Limb (tissue), 2 donors: ENCODE data around the gene RPL31.

ENCODE experiments used
- DNase-seq, 2 donors: peaks; one replicate each; pipeline ENCODE4 v3.0.0-alpha.2; 2016; ENCODE audit errors: extremely low spot score in 2 of 2

The RPL31 gene

DNA sequence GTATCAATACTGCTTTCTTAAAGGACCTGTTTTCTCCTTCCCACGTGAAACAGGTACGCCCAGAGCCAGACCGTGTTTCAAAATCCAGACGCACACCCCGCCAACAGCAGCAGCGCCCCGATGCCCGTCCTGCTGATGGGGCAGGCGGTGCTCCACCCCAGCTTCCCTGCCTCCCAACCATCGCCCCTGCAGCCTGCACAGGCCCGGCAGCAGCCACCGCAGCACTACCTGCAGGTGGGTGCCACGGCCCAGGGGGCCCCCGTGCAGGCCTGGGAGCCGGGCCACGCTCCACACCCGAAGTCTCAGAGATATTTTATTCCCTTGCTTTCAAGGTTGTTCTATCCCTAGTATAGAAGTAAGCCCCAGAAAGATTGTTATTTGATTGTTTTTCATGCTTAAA lies 8.8 kb upstream of the RPL31 start:
- DNase-seq = no peak

DNA sequence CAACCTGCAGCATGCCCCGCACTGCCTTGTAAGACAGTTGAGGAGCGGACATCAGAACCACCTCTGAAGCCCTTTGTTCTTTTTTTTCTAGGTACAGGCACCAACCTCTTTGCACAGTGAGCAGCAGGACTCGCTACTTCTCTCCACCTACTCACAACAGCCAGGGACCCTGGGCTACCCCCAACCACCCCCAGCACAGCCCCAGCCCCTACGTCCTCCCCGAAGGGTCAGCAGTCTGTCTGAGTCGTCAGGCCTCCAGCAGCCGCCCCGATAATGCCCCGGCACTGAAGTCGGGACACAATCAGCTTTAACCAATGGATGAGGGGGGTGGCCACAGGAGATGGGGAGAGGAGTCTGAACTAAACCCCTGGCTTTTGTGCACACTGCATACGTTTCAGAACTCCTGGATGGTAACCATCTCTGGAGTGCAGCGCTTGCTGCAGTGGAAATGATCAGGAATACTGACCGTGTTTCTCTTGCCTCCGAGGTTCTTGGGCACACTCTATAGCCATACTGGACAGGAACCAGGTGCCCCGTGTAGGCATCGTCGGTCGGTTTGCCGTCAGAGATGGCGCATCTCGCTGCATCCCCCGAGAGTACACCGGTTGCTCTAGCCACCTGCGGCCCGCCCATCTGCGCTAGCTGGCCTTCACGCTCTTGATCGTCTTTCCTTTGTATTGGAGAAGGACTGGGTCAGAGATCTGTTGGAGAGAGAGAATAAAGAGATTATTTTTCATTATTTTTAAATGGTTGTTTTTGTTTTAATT lies 6.6 kb upstream of the RPL31 start:
- no peak for DNase-seq

DNA sequence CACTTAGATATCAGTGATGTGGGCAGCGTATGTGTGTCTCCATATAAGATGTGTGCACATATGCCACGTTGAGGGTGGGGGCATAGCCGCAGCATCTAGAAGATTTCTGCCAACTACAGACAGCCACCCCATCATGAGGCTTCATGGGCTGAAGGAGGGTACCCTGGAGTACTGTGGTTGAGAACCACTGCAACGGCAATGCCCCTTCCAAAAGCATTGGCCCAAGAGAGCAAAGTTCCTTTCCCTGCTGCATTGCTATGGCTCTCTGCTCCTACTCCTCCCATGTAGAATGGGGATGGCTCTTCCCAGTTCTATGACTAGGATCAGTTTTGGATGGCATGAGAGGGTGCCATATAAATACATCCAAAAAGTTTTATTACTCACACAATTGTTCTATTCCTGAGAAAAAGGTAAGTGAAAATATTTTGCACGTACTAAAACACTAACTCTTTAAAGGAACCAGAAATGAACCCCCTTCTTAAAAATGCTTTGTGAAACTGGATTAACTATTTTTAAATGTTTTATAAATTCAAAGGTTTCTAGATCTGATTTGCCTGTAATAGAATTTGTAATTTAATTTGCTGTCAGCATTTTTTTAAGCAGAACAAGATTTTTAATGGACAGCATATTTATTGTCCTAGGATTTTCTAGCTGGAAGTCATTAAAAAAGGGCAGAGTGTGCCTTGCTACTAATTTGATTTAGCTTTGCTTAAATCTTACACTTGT lies 4.4 kb upstream of the RPL31 start:
- no peak for DNase-seq

DNA sequence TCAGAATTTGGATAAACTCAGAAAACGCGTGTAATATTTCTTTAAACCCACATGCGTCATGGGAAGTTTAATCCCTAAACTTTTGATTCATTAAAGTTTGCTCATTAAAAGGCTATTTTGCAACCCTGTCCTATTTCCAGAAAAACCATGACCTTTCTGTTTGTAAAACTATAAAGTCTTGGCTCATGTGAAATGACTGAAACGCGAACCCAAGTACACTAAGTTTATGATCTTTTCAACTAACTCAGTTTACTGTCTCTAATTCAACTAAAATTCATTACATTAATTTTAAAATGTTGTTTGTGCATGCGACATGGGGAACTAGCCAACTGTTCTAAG lies 3.9 kb upstream of the RPL31 start:
- no peak for DNase-seq

DNA sequence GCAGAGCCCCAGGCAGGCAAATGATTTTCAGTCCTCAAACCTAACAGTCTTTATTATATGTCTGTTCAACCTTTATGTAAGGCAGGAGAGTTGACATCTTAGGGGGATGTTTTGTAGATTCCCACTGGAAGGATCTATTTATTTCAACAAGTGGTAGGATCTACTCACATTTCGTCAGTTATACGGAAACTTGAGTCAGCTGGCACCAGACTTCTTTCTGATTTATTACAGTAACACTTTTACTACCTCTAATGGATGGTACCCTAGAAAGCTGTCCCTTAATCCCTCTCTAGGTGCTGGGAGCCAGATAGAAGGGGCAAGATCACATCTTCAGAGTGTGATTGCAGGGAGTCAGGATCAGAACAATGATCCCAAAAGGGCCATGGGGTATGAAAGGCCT lies 2.1 kb upstream of the RPL31 start:
- DNase-seq = no peak

DNA sequence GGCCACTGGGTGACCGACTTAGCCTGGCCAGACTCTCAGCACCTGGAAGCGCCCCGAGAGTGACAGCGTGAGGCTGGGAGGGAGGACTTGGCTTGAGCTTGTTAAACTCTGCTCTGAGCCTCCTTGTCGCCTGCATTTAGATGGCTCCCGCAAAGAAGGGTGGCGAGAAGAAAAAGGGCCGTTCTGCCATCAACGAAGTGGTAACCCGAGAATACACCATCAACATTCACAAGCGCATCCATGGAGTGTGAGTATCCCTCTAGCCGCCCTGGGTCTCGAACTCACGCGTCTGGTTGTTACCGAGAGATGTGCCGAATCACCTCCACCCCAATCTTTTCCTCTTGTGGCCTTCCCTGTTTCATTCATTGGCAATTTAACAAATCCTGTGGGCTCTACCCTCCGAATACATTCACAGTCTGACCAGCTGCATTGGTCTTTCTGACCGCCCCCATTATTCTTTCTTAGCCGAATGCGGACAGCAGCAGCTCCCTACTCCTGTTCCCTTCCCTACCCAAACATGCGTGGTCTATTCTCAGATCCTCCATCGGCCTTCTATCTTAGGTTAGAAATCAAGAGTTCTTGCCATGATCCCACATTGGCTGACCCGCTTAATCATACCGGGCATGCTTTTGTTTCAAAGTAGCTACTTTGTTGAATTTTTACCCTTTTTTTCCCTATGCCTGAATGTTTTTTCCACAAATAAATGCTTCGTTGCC lies 631 bp downstream of the RPL31 start:
- DNase-seq = no peak

DNA sequence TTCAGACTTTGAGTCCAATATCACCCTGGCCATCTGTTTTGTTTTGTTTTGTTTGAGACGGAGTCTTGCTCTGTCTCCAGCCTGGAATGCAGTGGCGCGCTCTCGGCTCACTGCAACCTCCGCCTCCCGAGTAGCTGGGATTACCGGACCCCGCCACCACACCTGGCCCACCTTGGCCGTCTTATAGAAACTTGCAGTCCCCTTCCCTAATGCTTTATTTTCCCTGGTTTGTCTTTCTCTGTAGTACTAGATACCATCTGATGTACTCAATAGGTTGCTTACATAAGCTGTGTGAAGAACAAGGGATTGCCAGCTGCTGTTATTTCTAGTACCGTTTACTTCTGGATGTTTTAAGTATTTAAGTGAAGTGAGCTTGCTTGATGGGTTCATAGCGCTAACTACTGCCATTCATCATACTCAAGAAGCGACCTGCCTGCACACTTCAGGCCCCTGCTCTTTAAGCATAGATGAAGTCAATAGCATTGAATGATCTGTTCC lies 1.2 kb downstream of the RPL31 start:
- DNase-seq = no peak

DNA sequence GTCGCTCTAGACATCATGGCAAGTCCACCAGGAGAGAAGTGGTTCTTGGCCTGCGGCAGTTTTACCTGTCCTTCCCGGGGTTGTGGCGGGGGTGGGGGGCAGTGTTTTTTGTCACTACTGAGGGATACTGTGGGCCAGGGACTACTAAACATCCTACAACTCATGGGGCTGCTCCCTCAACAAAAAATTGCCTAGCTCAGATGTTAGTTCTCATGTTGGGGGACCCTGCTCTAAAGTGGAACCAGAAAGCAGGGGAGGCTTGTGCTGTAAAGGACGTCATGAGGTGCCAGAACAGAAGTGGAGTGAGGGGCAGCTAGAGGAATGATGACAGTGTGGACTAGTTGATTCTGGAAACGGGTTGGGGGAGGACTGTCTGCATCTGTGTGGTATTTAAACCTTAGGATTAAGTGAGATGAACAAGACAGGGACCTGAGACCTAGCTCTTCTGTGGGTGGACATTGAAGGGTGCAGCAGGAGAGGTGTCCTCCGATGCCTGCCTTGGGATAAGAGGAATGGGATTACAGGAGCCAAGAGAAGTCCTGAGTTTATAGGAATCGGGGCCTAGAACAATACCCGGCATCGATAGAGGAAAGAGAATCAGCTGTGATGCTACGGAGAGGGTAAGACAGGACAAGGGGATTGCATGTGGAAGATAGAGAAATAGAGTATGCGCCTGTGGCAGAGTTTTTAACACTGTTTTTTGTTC lies 2.7 kb downstream of the RPL31 start:
- DNase-seq = no peak

DNA sequence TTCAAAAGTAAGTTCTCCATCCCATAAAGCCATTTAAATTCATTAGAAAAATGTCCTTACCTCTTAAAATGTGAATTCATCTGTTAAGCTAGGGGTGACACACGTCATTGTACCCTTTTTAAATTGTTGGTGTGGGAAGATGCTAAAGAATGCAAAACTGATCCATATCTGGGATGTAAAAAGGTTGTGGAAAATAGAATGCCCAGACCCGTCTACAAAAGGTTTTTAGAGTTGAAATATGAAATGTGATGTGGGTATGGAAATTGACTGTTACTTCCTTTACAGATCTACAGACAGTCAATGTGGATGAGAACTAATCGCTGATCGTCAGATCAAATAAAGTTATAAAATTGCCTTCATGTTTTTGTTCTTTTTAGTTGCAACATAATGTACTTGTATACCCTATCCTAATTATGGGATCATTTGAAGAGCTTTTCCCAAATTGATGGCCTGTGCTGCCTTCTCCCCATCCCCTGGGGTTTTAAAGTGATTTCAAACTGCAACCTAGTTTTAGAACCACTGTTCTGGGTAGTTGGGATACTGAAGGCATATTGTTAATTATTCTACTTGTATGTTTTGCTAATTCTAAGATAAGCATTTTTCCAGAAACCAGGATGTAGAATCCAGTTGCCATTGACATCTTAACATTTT lies 4.1 kb downstream of the RPL31 start:
- DNase-seq = no peak

DNA sequence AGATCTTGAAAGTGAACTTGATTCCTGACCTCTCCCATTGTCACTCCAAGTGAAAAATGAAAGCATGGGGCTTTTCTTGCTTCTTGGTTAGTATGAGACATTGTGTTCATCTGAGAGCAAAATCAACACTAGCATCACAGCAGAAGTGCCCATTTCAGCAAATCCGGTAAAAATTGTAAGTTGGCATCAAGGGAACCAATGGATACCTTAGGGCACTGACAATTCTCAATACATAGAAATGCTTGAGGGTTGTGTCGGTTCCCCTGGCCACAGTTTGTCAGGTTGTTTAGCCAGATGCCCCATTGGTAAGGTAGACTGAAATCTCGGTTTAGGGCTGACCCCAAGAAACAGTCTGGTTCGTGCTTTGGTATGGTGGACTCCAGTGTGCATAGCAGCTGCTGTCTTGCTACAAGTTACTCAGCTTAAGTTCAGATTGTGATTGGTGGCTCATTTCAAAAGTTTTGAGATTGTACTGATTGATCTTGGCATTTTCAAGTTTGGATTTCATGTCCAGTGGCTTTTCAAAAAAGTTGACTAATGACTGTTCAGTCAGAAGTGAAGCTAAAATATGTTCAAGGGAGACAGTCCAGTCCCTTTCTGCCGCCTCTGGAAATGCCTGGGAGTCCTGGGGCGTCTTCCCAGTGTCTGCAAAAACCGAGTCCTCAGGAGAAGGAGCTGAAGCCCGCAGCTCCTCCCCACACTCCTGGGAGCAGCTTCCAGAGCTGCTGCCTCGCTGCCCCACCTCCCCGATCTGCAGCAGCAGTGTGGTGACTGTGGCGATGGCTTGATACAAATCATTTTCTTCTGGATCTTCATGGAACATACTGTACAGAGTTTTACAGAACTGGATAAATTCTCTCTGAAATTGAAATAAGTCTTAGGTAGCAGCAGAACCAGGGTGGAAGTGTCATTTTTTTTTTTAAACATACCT lies 5.6 kb downstream of the RPL31 start:
- no peak for DNase-seq

DNA sequence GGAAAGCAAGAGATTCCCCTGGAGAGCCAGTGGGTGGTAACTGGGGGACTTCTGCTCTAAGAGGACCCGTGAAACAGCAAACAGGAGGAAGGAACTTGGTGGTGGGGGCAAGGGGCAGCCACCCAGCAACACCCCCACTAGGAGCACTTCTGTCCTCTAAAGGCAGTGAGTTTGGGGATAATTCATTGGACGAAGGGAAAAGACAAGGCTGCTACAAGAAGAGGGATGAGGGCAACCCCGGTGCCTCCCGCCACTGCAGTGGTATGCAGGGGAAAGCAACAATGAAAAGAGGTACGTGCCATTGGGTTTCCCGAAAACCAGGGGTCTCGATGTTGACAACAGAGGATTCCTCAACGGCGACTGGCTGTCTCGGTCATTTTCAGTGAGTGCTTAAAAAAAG lies 9.1 kb downstream of the RPL31 start:
- no peak for DNase-seq

DNA sequence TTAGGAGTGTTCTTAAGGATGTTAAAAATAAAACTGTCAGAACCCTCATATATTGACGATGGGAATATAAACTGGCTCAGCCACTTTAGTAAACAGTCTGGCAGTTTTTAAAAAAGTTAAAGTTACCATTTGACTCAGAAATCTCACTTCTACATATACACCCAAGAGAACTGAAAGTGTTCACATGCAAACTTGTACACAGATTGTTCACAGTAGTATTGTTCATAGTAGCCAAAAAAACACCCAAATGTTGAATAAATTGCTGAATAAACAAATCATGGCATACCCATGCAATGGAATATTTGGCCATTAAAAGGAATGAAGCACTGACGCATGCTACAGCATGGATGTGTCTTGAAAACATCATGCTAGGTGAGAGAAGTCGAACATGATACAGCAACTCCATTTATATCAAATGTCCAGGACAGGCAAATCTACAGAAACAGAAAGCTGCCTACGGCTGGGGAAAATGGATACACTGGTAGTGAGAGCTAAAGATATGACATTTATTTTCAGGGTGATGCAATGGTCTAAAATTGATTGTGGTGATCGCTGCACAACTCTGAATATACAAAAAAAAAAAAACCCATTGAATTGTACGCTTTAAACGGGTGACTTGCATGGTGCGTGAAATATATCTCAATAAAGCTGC lies 10.1 kb downstream of the RPL31 start:
- no peak for DNase-seq

DNA sequence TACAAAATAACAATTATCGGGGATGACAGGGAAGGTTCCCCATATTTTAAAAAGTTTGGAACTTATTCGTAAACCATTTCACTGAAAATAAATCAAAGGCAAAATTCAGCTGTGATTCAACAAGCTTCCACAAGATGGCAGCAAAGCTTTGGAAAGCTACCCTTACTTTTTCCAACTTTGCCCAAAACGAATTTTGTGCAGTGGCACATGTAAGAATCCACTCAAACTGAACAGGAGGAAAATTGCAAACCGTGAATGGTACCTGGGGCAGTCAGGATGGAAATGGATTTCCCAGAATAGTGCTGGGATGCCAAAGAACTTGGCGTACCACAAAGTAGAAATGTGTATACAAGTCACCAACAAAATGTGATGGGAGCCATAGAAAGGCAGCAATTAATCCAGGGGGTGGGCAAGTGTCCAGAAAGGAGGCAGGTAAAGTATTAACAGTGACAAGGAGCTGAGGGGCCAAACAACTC lies 10.7 kb downstream of the RPL31 start:
- peak; percentile 50 to 69 for DNase-seq

DNA sequence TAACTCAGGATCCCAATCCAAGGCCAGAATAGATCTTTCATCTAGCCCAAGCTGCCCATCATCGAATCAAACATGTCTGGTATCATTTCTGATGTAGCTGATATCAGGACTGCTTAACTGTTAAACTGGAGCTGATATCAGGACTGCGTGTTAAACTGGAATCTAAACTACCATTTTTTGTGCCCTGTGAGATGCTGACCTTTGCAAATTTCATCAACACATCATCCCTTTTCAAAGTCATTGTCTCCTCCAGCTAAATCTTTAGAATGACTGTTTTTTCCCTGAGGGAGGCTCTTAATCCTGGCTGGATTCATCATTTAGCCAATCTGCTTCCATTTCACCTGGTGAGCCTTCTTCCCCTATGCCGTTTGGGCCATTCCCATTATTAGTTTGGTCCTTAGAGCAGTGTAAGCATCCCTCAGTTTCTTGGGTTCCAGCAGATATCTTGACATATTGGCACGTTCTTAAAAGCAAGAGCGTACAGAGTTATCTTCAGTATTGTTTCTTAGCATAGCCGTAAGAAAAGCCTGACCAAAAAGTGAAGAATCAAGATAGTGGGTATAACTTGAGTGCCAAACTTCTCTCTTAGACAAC lies 12.3 kb downstream of the RPL31 start:
- DNase-seq = no peak

DNA sequence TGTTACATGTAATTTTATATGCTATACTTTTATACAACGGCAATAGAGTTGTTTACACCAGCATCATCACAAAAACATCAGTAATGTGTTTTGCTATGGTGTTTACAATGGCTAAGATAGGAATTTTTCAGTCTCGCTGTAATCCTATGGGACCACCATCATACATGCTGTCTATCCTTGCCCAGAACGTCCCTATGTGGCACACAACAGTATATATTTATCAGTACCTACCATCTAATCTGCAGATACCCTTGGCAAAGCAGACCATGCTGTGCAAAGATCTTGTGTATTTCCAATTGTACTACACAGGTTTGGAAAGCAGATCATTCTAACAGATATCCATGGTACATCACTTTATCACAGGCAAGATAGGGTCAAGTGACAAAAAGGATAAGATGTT lies 15.3 kb downstream of the RPL31 start:
- no peak for DNase-seq

DNA sequence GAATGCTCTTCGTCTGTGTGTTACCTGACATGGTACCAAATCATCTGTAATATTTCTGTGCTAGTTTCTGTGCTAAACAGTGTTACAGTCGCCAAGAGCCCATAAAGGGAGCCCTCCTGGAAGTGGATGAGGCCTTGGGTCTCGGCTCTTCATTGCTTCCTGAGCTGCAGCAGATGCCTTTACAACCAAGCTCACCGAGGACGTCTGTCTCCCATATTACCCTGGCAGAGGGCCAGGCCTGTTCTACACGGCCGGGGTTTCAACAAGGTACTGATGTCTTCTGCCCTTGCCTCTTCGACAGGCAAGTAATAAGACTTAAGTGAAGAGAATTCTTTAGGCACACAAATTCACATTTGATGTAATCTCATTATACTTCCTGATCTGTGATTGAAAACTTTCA lies 16.8 kb downstream of the RPL31 start:
- no peak for DNase-seq

DNA sequence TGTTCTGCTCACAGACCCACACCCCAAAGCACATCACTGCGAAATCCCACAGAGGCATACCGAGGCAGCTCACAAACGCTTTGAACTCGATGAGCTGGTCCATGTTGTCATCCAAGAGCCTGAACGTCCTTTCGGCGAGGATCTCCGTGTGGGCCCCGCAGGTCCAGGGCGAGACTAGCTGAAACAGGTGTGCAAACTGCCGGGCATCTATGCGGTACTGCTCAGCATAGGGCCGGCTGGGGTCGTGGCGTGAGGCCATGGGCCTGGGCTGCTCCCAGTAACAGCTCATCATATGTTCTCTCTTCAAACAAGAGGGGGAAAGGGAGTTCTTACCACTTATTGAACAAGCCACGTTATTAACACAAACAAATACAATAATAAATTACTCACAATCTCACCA lies 20.1 kb downstream of the RPL31 start:
- DNase-seq = no peak

DNA sequence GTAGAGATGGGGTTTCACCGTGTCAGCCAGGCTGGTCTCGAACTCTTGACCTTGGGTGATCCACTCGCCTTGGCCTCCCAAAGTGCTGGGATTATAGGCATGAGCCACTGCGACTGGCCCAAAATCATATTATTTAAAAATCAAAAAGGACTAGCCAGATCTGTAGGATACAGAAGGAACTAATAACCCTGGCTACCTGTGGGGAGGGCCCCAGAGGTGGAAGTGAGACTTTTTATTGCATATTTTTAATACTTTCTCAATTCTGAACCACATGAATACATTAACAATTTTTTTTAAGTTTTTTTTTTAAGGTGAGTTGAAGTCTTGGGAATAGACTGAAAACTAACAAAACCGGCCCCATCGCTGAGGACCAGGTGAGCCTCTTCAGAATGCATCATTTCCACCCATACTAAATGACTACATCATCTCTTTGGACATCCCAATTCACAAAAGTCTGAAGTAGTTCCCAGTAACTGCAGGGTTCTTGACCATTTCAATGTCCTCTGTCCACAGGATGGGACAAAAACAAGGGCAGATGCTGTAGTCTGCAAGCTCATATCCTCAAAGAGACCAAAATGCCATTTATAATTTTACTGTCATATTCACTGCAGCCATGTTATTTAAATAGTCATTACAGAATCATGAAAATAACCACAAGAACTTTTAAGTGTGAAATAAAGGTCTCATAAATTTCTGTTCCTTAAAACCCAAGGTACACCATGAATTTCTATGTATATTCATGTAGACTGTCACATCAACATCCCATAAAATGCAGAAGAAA lies 21.4 kb downstream of the RPL31 start:
- no peak for DNase-seq
